ENCODE data around the gene TMEM82. TPM values are rescaled to one million over a fixed set of nuclear protein-coding genes. Genes with fewer than 3 reads are reported as not detected.

The TMEM82 gene
- total and polyA plus RNA-seq, 9 of the 15 experiments (the other 6 are each of a cell fraction or from before 2014, with no cell fraction given), result not detected

DNA sequence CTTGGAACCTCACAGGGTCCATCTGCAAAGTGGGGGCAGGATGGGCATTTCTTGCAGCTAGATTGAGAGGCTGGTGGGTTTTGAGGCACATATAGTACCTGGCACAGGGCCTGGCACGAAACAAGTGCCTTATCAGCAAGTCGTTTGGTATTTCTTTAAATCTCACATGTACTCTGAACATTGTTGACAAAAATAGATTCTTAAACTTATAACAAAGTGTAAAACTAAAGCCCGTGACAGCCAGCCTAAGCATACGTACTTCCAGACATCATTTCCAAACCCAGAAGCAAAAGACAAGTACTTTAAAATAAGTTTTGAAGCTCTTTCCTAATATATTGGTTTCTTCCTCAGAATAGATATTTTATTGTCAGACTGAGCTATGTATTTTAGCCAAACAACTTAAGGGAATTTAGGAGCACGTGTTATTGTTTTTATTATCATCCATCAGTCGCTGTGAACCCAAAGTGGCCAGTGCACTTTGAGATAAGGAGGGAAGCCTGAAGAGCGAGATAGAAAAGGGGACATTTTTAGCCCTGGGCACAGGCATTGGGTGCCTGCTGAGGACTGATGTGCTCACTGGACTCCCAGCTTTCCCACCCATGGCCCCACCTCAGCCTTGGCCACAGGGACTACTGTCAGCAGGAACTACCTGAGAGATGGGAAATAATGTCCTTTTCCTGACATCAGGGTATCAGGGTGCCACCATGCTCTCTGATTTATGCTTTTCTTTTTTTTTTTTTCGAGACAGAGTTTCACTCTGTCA lies 19.2 kb downstream of the TMEM82 start (continued):
- TF ChIP-seq, protein P1, sequence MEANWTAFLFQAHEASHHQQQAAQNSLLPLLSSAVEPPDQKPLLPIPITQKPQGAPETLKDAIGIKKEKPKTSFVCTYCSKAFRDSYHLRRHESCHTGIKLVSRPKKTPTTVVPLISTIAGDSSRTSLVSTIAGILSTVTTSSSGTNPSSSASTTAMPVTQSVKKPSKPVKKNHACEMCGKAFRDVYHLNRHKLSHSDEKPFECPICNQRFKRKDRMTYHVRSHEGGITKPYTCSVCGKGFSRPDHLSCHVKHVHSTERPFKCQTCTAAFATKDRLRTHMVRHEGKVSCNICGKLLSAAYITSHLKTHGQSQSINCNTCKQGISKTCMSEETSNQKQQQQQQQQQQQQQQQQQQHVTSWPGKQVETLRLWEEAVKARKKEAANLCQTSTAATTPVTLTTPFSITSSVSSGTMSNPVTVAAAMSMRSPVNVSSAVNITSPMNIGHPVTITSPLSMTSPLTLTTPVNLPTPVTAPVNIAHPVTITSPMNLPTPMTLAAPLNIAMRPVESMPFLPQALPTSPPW (CRISPR knock-in tag; IDR thresholded peaks at IDR 0.05), result 0 out of 2 replicates have a peak, but pooled peaks have one; percentile 20
- TF ChIP-seq SOX6 (IDR thresholded peaks at IDR 0.05), result peak; percentile 63; the same call in 1 of the 2 replicates
- TF ChIP-seq MTA2 (IDR thresholded peaks at IDR 0.05; ENCODE audit: low read depth), result 0 out of 2 replicates have a peak, but pooled peaks have one; percentile 15
- TF ChIP-seq FOXK1 (CRISPR knock-in tag; IDR thresholded peaks at IDR 0.05; ENCODE audit: borderline replicate concordance), result no peak
- TF ChIP-seq ZNF778 (CRISPR knock-in tag; IDR thresholded peaks at IDR 0.05), result no peak
- TF ChIP-seq CBFA2T3 (IDR thresholded peaks at IDR 0.05), result peak; percentile 83
- TF ChIP-seq CC2D1A (IDR thresholded peaks at IDR 0.05), result no peak
- TF ChIP-seq, protein P2, sequence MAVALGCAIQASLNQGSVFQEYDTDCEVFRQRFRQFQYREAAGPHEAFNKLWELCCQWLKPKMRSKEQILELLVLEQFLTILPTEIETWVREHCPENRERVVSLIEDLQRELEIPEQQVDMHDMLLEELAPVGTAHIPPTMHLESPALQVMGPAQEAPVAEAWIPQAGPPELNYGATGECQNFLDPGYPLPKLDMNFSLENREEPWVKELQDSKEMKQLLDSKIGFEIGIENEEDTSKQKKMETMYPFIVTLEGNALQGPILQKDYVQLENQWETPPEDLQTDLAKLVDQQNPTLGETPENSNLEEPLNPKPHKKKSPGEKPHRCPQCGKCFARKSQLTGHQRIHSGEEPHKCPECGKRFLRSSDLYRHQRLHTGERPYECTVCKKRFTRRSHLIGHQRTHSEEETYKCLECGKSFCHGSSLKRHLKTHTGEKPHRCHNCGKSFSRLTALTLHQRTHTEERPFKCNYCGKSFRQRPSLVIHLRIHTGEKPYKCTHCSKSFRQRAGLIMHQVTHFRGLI (CRISPR knock-in tag; IDR thresholded peaks at IDR 0.05), result no peak
- no peak for TF ChIP-seq POU5F1 (IDR thresholded peaks at IDR 0.05; ENCODE audit: borderline replicate concordance, low read depth, low read length, partially characterized antibody)
- TF ChIP-seq POLR2G (IDR thresholded peaks at IDR 0.05; ENCODE audit: low read depth, low read length), result no peak
- TF ChIP-seq SUPT5H (IDR thresholded peaks at IDR 0.05), result no peak
- TF ChIP-seq, protein P3, sequence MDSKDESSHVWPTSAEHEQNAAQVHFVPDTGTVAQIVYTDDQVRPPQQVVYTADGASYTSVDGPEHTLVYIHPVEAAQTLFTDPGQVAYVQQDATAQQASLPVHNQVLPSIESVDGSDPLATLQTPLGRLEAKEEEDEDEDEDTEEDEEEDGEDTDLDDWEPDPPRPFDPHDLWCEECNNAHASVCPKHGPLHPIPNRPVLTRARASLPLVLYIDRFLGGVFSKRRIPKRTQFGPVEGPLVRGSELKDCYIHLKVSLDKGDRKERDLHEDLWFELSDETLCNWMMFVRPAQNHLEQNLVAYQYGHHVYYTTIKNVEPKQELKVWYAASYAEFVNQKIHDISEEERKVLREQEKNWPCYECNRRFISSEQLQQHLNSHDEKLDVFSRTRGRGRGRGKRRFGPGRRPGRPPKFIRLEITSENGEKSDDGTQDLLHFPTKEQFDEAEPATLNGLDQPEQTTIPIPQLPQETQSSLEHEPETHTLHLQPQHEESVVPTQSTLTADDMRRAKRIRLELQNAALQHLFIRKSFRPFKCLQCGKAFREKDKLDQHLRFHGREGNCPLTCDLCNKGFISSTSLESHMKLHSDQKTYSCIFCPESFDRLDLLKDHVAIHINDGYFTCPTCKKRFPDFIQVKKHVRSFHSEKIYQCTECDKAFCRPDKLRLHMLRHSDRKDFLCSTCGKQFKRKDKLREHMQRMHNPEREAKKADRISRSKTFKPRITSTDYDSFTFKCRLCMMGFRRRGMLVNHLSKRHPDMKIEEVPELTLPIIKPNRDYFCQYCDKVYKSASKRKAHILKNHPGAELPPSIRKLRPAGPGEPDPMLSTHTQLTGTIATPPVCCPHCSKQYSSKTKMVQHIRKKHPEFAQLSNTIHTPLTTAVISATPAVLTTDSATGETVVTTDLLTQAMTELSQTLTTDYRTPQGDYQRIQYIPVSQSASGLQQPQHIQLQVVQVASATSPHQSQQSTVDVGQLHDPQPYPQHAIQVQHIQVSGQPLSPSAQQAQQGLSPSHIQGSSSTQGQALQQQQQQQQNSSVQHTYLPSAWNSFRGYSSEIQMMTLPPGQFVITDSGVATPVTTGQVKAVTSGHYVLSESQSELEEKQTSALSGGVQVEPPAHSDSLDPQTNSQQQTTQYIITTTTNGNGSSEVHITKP (IDR thresholded peaks at IDR 0.05; ENCODE audit: partially characterized antibody), result peak; percentile 42
- TF ChIP-seq L3MBTL2 (IDR thresholded peaks at IDR 0.05), result 0 out of 2 replicates have a peak, but pooled peaks have one; percentile 13
- no peak for TF ChIP-seq ZNF586 (CRISPR knock-in tag; conservative IDR thresholded peaks at IDR 0.05)
- TF ChIP-seq CTBP1 (IDR thresholded peaks at IDR 0.05; ENCODE audit: borderline replicate concordance), result peak; percentile 46; the same call in 1 of the 2 replicates
- TF ChIP-seq, protein P4, sequence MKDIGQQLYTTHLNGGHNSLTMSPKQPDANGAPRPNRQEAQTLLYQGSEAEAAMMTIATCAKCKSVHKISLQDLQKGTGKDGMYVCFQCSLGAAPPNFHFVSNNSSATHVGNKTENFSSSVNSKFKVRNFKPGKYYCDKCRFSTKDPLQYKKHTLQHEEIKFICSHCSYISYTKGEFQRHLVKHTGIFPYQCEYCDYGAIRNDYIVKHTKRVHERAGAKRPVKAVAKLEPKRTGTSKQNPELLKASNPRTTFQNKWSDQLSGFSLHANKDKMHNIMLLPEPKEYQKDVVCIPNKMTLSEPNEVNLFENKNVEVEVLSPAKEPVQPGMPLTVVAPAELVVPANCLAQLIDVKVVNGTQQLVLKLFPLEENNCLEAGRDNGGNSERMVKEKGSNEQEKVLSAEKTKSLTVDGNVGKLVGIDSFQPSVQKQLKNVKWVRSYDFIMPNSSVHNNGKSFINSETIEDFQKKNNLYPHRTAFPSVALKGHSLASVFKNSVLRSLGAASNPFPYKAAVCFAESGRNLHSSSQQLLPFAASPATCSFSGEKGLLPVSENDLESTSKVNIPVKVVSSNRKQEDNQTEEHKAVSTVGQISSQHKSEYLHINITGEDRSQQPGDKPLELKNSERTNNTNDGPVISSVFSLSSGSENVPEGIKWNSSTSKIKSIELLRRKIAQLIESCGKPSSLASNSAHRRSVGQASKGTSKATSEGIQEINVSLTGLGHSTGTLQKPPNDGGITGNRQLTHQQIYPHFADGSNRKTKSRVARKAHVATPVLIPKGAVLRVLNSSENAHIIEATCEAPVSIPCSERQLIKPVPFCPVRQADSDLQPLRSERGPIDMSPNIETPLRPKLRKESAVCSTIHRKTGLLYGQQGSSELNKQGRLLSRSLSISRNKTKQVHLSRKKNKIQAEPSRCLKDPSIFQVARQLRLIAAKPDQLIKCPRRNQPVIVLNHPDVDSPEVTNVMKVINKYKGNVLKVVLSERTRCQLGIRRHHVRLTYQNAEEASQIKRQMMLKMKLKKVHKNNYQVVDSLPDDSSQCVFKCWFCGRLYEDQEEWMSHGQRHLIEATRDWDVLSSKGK (CRISPR knock-in tag; IDR thresholded peaks at IDR 0.05), result no peak
- TF ChIP-seq TAL1 (IDR thresholded peaks at IDR 0.05), result peak; percentile 72
- TF ChIP-seq HMG20B (CRISPR knock-in tag; IDR thresholded peaks at IDR 0.05), result no peak
- TF ChIP-seq ZFP1 (CRISPR knock-in tag; IDR thresholded peaks at IDR 0.05), result no peak
